Ureter (tissue), 1 donor: ENCODE measurements around the gene NADK. TPM values are rescaled to one million over a fixed set of nuclear protein-coding genes. Genes with fewer than 3 reads are reported as not detected.
"Not testable (repeated sequence)": the region's sequence is repeated elsewhere in the genome, so short reads cannot be mapped to it uniquely, and the experiment has no call there.

Experiments used
- DNase-seq: peaks from one replicate; pipeline ENCODE4 v3.0.0-alpha.2; 2020; ENCODE audit warnings: low spot score
- total RNA-seq: library from RNA; stranded (reverse); gene quantifications from one replicate; pipeline ENCODE4 v1.2.4, GENCODE V29; 2023
- donor health status: DM: yes; HTN: yes; CAD: no.

NADK gene
- total RNA-seq, 1 donor from 2014 or later: 80.3 TPM

DNA sequence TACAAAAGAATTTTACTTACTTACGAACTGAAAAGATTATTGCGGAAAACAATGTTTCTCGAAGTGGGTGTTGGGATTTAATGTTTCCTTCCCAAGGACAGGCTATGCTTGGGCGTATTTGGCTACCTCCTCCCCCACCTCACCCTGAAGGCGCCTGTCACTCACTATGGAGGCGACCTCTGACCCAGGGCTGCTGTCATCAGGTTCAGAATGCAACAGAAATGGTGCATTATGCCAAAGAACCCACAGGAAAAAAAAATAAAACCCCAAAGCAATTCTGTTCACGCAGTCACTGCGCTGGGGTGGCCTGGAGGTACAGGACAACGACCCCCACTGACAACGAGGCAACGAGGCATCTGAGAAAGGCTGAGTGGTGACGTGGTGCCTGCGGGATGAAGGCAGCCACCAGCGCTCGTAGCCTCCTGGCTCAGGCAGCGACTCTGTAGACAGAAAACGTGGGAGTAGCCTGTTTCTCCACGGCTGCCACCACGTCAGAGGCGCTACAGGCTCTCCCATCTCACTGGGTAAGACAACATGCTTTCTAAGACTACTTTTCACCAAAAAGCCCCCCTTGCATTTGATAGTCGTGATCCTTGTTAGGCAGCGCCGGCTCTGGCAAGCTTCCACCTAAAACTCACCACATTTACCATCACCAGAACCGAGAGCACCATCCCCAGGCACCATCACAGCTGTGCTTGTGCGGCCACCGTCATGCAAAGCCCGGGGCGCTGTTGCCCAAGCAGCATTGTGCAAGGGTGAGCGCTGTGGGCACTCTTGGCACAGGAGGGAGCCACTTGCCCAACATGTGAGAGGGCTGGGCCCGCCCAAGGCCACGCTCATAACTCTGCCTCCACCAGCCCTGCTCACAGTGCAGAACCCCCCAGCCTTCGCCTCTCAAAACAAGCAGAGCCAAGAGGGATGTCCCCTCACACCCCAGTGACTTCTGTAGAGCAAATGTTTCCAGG, 14.3 kb downstream of the NADK start:
- DNase-seq: peak; percentile 49

DNA sequence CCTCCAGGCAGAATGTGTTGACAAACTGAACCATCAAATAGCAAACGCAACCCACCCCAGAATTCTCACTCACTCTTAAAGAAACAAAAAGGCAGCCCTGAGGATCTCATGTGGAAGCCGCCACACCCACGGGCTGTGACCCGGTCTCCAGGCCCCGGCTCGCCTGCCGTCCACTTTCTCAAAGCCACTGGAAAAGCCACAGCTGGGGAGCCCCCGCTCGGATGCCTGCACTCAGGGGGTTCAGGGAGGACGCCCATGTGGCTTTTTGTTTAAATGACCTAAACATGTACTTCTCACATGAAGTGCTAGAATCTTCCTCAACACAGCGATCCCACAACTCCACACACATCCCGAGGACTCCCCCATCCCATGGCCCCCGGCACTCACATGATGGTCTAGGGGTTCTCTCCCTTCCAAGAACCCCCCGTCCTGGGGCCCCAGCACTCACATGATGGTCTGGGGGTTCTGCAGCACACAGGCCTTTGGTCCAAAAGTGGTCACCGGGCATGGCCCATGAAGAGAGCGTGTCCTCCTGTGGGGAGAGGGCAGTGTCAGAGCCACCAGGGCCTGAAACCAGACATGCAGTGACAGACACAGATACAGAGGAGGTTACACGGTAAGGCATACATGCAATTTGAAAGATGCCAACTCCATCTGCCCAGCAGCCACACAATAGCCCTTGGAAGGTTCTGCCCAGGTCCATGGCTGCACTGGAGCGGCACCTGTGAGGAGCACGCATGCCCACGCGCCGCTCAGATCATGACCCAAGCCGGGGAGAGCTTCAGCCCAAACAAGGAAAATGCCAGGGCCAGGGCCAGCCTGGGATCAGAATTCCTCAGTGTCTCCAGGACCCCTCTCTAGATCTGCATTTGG, 16.5 kb downstream of the NADK start:
- DNase-seq: no peak

DNA sequence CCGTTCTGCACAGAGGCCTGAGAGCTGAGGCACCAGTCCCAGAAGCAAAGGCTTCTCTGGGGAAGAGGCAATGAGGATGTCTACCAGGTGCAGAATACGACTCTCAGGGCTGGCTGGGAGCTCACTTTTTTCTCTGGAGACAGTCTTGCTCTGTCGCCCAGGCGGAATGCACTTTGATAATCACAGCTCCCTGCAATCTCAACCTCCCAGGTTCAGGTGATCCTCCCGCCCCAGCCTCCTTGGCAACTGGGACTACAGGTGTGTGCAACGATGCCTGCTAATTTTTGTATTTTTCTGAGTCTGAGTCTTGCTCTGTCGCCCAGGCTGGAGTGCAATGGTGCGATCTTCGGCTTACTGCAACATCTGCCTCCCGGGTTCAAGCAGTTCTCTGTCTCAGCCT, 17.6 kb downstream of the NADK start:
- no peak for DNase-seq

DNA sequence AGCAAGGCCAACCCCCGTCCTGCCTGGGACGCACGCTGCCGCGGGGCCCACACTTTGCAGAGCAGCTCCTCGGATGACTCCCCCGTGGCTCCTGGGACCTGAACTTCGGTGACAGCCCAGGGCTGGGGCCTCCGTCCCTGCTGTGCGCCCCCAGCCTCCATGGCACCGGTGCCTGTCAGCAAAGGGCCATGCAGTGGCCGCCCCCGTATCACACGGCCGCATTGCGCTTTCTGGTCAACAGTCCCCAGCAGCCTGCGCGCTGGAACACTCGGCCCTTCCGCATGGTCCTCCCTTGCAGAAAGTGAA, 18.0 kb downstream of the NADK start:
- peak; percentile 44 for DNase-seq

DNA sequence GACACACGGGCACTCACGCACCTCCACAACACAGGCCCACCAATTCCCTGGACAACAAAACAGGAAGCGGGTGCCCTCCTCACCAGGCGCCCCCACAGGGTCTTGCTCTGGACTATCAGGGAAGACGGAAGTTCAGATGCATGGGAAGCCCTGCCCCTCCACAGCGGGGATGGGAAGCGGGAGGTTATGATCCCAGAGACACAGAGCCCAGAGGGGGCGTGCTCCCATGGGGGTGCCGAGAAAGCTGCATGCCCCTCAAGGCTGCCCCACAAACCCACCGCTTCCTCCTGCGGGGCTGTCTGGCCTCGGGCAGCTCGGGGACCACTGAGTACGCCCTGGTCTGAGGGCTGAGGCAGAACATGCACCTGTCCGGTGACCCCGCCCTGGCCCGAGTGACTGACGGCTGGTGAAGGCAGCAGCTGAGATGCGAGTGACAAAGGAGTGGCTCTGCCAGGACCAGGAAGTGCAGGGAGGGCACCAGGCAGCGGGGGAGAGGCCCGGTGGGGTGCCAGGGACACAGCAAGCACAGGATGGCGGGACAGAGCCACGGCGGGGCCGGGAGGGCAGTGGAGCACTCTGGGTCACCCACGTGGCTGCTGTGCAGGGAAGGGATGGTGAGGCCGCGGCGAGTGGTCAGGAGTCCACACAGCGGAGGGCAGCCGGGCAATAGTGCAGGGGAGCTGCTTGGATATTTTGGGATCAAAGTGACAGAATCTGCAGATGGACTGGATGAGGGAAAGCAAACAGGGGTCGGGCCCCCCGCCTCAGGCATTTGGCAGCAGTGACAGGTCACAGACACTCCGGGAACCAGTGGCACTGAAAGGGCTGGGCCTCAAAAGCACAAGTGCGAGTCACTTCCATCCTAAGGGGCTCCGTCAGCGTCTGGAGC, 18.6 kb downstream of the NADK start:
- DNase-seq: no peak

DNA sequence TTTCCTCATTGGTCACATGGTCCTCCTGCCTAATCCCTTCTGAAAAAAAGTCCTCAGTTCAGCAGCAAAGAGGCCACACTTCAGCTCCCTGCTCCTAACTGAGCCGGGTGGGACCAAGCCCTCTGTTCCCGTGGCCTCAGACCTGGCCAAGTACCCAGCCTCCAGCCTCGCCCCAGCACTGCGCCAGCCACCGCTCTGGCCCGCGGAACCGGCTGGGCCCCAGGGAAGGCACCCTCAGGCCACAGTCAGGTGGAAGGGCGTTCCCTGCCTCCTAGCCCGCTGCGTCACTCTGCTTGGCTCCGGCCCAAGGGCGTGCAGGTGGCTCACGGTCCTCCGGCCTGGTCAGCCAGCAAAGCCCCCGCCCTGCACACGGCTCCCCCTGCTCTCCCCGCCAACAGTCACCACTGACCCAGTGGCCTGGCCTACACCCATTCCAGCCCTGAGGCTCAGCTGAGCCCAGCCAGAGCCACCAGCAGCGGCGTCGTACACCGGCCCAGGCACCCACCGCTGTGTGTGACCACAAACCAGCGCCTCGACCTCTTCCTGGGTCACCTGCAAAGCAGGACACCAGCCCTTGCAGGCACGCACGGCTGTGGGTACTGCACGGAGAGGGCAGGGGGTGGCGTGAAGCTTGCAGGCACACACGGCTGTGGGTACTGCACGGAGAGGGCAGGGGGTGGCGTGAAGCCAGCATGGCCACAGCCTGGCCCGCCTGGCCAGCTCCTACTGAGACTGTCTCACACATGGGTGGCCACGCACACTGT, 19.4 kb downstream of the NADK start:
- peak; percentile 86 for DNase-seq

DNA sequence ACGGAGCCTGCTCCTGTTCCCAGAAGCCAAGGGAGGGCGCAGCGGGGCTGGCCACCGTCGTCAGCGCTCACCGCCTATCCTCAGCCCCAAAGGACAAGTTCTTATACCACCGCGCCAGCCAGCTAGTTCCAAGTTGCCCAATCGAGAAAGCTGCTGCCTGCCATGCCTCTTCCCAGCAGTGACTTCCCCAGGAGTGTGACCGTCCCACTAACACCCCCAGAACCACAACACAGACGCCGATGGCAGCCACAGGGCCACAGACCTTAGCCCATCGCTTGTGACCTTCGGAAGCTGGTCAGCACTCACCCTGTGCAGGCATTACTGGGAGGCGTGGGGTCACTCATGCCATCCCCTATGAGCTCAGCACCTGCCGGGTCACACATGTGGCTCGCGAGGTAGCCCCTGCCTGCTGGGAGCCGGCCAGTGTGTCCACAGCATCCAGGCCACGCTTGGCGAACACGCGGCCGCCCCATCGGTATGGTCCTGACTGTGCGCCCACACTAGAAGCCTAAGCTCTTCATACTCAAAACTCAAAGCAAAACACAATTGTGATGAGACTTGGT, 20.1 kb downstream of the NADK start:
- DNase-seq: no peak

DNA sequence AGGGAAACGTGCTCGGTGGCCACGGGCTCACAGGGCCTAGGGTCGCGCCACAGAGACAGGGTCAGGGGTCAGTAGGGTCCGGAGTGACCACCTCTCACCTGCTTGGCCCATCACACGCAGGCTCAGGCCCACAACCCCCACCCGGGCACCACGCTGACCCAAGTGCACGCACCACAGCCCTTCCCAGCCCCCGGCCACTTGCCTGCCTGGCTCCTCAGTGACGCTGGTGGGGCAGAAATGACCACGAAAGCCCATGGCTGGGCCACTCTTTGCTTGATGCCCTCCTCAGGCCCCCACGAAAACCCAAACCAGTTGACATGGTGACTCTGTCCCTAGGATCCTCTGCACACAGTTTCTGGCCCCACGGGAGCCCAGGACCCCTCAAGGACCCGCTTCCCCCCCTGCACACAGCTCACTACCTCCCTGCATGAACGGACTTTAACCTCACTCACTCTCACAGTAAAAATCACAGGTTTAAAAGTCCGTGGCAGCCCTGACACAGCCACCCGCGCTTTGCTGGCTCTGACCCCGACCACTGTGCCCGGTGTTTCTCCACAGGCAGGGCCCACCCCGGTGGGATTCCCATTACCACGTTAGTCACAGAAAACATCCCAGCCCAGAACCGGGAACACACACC, 20.7 kb downstream of the NADK start:
- DNase-seq: no peak

DNA sequence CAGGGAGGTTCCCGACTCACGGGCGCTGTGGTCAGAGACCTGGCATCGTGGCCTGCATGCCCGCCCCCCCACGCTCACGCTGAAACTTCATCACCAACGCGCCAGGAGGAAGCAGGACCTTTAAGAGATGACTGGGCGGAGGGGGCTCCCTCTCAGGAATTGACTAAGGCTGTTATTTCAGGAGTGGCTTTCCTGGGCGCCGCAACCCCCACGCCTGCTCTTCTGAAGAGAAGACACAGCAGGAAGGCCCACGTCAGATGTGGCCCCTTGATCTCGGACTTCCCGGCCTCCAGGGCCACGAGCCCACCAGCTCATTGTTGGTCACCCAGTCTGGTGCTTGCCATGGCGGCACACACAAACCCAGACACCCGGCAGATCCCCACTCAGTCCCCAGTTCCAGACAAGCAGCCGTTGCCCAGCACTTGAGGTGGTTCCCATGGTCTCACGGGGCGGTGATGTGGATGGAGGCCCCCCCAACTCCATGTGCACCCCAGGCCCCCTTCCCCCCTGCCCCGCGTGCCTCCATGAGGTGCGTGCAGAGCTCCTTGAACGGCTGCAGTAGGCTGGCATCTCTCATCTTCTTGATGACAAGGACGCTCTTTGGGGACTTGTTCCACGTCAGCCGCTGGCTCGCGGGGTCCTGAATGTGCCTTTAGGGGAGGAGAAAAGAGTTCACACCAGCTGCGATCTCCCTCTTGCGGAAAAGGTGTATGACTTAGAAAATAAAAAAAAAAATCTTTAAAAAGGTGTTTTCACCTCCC, 21.4 kb downstream of the NADK start:
- DNase-seq: no peak

DNA sequence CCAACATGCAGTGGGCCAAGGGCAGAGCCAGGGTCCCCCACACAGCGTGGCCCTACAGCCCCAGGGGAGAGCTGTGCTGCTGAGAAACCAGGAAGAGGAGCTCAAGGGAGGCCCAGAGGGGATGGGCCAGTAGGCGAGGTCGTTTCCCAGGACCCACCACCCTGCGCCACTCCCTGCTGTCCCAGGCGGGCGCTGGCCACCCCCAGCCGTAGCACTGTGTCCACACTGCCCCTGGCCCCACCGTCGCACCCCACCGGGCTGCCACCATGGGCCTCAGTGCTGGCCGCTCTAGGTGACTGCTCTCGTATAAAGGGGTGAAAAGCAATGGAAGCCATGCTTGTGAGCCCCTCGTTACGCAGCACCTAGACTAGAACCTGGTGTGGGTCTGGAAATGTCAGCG, 22.4 kb downstream of the NADK start:
- DNase-seq: no peak

DNA sequence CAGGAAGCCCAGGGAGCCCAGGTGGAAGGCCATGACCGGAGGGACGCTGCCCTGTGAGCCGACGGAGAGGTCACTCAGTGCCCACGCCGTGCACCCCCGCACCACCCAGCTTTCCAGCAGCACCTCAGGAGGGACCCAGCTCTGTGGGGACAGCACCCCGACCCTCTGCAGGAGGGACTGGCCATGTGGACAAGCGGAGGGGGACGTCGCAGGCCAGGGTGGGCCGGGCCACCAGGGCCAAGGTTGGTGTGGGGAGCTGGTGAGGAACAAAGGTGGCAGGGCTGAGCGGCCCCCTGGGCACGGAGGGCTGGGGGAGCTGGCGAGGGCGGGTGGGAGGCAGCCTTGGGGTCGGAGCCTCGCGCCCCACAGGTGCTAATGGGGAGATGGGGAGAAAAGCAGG, 22.8 kb downstream of the NADK start:
- DNase-seq: no peak

DNA sequence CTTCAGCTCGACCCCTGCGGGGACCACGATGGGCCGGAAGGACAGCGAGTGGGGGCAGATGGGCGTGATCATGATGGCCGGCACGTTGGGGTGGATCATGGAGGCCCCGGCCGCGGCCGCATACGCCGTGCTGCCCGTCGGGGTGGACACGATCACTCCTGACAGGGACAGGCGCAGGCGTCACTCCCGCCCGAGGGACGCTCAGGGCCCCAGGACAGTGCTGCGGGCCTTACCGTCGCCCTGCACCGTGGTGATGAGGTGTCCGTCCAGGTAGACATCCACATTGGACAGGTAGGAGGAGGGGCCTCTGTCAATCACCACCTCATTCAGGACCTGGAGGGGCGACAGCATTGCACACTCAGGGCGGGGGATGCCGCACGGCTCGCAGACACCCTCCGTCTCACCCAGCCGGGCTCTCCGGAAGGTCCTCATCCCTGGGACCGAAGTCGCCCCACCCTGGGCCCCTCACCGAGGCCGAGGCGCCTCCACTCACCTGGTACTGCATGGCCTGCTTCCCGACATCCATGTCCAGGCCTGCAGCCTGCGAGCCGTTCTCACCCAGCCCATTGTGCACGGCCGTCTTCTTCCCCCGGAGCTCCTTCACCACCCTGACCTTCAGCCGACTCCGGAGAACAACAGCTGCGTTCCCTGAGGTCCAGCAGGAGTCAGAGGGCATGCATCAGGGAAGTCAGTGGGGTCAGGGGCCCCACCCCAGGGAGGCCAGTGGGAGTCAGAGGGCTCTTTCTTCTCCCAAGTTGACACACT, 24.0 kb downstream of the NADK start:
- no peak for DNase-seq

DNA sequence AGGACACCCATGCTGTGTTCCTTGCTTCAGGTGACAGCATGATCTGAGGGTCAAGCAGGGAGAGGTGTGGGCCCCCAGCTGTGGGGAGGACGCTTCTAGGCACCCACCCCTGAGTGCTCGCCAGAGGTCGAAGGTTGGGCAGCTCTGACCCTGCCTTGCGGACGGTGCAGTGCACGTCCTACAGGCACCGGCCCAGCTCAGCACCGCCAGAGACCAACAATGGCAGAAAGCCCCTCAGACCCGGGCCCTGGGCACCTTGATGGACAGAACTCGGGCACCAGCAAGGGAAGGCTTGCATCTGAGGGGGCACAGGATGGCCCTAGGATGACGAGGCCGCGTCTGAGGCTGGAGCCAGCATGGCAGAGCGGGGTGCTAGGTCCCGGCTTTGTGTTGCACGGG, 24.7 kb downstream of the NADK start:
- DNase-seq: no peak

DNA sequence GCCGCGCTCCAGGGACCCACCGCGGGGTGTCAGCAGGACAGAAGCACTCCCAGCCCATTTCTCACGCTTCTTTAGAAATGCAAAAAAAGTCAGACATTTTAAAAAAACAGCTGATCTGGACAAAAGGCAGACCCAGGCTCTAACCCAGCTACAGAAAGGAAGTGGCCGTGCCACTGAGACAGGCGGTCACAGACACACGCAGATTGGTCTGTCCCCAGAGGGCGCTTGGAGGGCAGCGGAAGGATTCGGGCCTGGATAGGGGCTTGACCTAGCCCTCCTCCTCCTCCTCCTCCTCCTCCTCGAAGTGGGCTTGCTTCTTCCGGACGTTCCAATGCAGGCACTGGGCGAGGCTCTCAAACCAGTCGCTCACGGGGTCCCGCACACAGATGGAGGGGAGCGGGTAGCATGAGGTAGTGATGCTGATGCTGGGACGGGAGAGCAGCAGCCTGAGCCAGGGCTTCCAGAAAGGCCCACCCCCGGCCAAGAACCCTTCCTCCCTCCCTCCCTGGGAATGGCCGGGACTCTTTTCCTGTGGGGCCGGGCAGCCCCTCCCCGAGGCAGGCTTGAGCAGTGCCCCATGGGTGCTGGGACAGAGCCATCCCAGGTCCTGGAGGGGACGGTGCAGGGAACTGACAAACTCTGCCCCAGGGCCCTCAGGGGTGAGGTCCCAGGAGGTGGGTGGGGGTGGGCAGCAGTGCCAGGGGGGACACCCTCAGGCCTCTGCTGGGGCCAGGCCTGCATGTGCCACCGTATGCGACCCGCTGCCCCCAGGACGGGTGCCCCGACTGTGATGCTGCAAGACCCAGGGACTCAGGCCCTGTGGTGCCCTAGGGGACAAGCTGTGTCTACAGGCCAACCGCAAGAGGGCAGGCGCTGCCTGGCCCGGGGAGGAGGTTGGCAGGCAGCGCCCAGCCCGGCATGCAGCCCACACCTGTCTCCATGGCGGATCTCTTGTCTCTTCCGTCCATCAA, 25.3 kb downstream of the NADK start:
- no peak for DNase-seq

DNA sequence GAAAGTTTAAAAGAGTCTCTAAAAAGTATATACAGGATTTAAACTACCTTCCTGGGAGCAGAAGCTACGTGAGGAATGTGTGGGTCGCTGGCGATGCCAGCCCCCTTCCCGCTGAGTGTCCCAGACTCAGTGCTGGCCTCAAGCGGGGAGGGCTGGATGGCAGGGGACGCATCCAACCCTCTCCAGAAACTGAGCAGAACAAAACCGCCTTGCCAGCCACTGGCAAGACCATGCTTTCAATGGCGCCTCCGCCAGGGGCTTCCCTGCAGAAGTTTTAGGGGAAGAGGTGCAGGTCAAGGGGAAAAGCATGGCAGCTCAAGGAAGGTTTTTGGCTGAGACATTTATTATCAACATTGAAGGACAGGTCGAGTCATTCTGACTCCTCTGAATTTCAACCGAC, 26.1 kb downstream of the NADK start:
- no peak for DNase-seq

DNA sequence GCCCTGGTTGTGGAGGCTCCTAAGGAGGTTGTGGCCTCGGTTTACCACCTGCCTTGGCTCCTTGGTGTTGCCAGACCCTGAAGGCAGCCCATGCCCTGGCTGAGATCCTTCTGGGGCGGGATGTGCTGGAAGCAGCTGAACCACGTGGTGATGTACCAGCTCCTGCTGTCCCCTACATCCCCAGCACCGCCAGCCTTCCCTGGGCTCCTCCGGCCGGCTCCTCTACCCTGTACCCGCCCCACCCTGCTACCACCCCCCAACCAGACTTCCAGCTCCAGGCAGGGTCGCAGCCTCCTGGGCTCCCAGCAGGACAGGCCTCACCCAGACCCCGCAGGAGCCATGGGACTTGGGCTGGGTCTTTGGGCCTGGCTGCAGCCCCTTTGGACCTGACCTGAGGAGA, 28.3 kb downstream of the NADK start:
- not testable (repeated sequence) for DNase-seq

DNA sequence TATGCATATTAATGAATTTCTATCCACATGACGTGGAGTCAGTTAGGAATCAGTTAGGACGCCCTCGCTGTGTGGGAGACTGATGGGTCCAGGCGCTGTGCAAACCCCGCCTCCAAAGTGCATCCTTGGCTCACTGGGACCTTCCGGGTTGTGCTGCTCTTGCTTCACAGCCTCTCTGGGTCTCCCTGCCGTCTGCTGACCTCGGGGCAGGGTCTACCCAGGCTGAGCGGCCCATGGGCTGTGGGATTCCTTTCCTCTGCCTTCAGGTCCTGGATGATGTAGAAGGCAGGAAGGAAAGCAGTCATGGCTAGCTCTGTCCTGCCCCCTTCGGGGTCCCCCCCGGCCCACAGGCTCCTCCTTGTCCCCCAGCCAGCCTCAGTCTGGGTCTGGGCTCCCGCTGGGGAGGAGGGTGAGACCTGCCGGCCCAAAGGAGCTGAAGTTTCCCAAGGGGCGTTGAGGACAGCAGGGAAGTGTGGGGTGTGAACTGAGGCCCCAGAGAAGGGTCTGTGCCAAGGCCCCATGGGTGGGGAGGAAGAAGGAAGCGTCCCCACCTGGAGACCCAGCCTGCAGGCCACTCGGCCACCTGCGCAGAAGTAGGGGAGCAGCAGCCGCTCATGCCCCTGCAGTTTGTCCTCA, 29.5 kb downstream of the NADK start:
- DNase-seq: no peak
